CD4-positive, alpha-beta T cell treated with Interleukin-15 for 1 hour (primary cell): Measurements from ENCODE around the gene MPPED1.

ENCODE experiments used
- DNase-seq: peaks from one replicate; pipeline ENCODE4 v3.0.0-alpha.2; 2020

The MPPED1 gene

GRCh38 chr22:43393132-43393843 lies 18.5 kb upstream of the MPPED1 start:
- DNase-seq: no peak

GRCh38 chr22:43393844-43394474 lies 17.9 kb upstream of the MPPED1 start:
- no peak for DNase-seq

- DNase-seq: no peak
Measured at GRCh38 chr22:43395086-43395695, 16.6 kb upstream of the MPPED1 start.

- no peak for DNase-seq
Measured at GRCh38 chr22:43396321-43396933, 15.4 kb upstream of the MPPED1 start.

- DNase-seq: no peak
Measured at GRCh38 chr22:43396934-43397457, 14.8 kb upstream of the MPPED1 start.

GRCh38 chr22:43397766-43398165 lies 14.0 kb upstream of the MPPED1 start:
- no peak for DNase-seq

GRCh38 chr22:43398246-43398645 lies 13.6 kb upstream of the MPPED1 start:
- DNase-seq: no peak

GRCh38 chr22:43398910-43399309 lies 12.9 kb upstream of the MPPED1 start:
- DNase-seq: no peak

- no peak for DNase-seq
Measured at GRCh38 chr22:43399338-43399979, 12.4 kb upstream of the MPPED1 start.

- DNase-seq: no peak
Measured at GRCh38 chr22:43399980-43400358, 11.8 kb upstream of the MPPED1 start.

- DNase-seq: no peak
Measured at GRCh38 chr22:43400449-43400848, 11.4 kb upstream of the MPPED1 start.

- DNase-seq: no peak
Measured at GRCh38 chr22:43401233-43401632, 10.6 kb upstream of the MPPED1 start.

GRCh38 chr22:43401661-43402060 lies 10.2 kb upstream of the MPPED1 start:
- no peak for DNase-seq

- no peak for DNase-seq
Measured at GRCh38 chr22:43402128-43402527, 9.7 kb upstream of the MPPED1 start.

- DNase-seq: no peak
Measured at GRCh38 chr22:43404673-43405385, 7.0 kb upstream of the MPPED1 start.

GRCh38 chr22:43406186-43406790 lies 5.5 kb upstream of the MPPED1 start:
- no peak for DNase-seq

GRCh38 chr22:43407591-43407990 lies 4.2 kb upstream of the MPPED1 start:
- no peak for DNase-seq

GRCh38 chr22:43408009-43408408 lies 3.8 kb upstream of the MPPED1 start:
- no peak for DNase-seq

GRCh38 chr22:43409046-43409445 lies 2.8 kb upstream of the MPPED1 start:
- DNase-seq: no peak

GRCh38 chr22:43409800-43410199 lies 2.0 kb upstream of the MPPED1 start:
- no peak for DNase-seq

- no peak for DNase-seq
Measured at GRCh38 chr22:43411040-43411868, 560 bp upstream of the MPPED1 start.
